GM23248 (cell line): ENCODE results near the gene ADRA2C.

Source experiments
- EZH2 ChIP-seq: fragments of 200-600 bp; sonication (generic); IDR thresholded peaks from 2 replicates; pipeline ENCODE4 v1.6.1; 2018; ENCODE audit warnings: antibody characterized with exemption, mild to moderate bottlenecking; ENCODE audit not compliant: insufficient read depth, poor library complexity, severe bottlenecking
- EZH2phosphoT487 ChIP-seq: fragments of 200-600 bp; sonication (generic); IDR thresholded peaks from 2 replicates; pipeline ENCODE4 v1.6.1; 2018; ENCODE audit warnings: antibody characterized with exemption, moderate library complexity, mild to moderate bottlenecking, low read depth; ENCODE audit not compliant: insufficient read depth

DNA sequence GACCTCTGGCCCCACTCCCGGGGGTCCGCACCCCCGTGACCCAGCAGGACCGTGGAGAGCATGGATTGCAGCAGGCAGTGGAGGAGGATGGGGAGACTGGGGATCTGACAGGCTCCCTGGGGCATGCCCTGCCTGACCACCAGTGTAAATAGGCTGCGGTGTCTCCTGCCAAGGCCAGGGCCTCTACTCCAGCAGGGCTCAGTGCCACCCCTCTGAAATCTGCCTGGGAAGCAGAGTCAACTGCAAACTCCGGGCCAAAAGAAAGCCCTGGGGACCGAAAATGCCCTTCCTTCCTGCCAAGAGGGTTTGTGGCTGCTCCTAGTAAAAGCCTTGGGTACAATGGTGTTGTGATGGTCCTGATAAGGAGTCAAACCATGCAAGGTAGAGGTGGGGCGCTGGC is 6.4 kb downstream of the ADRA2C start:
- TF ChIP-seq EZH2phosphoT487 (no peak), EZH2 (no peak)
